GM12878 (cell line): Measurements from ENCODE around the gene COPZ2. TPM values are rescaled to one million over a fixed set of nuclear protein-coding genes. Genes with fewer than 3 reads are reported as not detected.

ENCODE experiments used
- ATAC-seq: fragments of 200-7000 bp; cut with Tn5 transposase; 3 replicates; pipeline ENCODE4 v1.9.1; 2020; ENCODE audit warnings: mild to moderate bottlenecking, moderate library complexity
- BruUV-seq: library from RNA; stranded (reverse); fragments of 400-500 nt; replicated peaks from 2 replicates; lab custom pipeline; 2021; lab: Mats Ljungman, UMichigan
- CTCF ChIA-PET: fragments of 300-600 bp; sonication (Branson Sonifier 250); formaldehyde crosslinking; extraction: SDS; loops from one replicate; lab custom pipeline; 2021; ENCODE audit warnings: inconsistent platforms; lab: Yijun Ruan, JAX
- POLR2A ChIA-PET: fragments of 350-600 bp; formaldehyde crosslinking; extraction: SDS; loops from one replicate; lab custom pipeline; 2021; ENCODE audit warnings: inconsistent platforms; lab: Charles Lee
- RAD21 ChIA-PET: fragments of 300-600 bp; sonication (Branson Sonifier 250); formaldehyde crosslinking; loops from one replicate; lab custom pipeline; 2023; ENCODE audit warnings: antibody characterized with exemption; ENCODE audit not compliant: unreplicated experiment; lab: Charles Lee
- SMC1A ChIA-PET: fragments of 300-600 bp; sonication (Branson Sonifier 250); formaldehyde crosslinking; loops from one replicate; lab custom pipeline; 2023; ENCODE audit not compliant: unreplicated experiment, uncharacterized antibody; lab: Charles Lee
- DNase-seq: peaks from one replicate; pipeline ENCODE4 v3.0.0-alpha.2; 2011; ENCODE audit warnings: low read depth, low spot score
- FAIRE-seq: peaks from 3 replicates; lab custom pipeline; 2011; peaks lifted over from hg19 to GRCh38; lab: Jason Lieb, UNC
- H2AFZ ChIP-seq: 2 replicates; pipeline ENCODE4 v1.6.0; 2011; ENCODE audit warnings: low read depth, low read length, control low read depth; ENCODE audit not compliant: control insufficient read depth
- H3K27ac ChIP-seq: 2 replicates; pipeline ENCODE4 v1.5.1; 2011; ENCODE audit warnings: control low read depth; ENCODE audit not compliant: control insufficient read depth, insufficient read depth
- H3K27me3 ChIP-seq, 2 experiments: replicated peaks in 1 of 2; 2 replicates each; pipeline versions ENCODE4 v1.6.0 to v1.6.1; 2011; ENCODE audit warnings: low read length in 1 of 2; ENCODE audit not compliant: control insufficient read depth in 2 of 2, insufficient read depth in 2 of 2
- H3K36me3 ChIP-seq, 2 experiments: 2 replicates each; pipeline ENCODE4 v1.5.1; 2011; ENCODE audit warnings: low read length in 1 of 2; ENCODE audit not compliant: control insufficient read depth in 2 of 2, insufficient read depth in 2 of 2
- H3K4me1 ChIP-seq: 2 replicates; pipeline ENCODE4 v1.6.1; 2011; ENCODE audit warnings: mild to moderate bottlenecking, low read length, moderate library complexity, mixed read lengths; ENCODE audit not compliant: control insufficient read depth, insufficient read depth
- H3K4me2 ChIP-seq: 2 replicates; pipeline ENCODE4 v1.6.0; 2011; ENCODE audit warnings: control low read depth; ENCODE audit not compliant: control insufficient read depth, insufficient read depth
- H3K4me3 ChIP-seq: fragments of 200-600 bp; sonication (generic); 2 replicates; pipeline ENCODE4 v1.5.1; 2016
- H3K79me2 ChIP-seq: 2 replicates; pipeline ENCODE4 v1.6.0; 2011; ENCODE audit warnings: low read length; ENCODE audit not compliant: control insufficient read depth, insufficient read depth
- H3K9ac ChIP-seq: 2 replicates; pipeline ENCODE4 v1.8.0; 2011; ENCODE audit warnings: low read length, control low read depth, mixed read lengths; ENCODE audit not compliant: control insufficient read depth, insufficient read depth
- H3K9me3 ChIP-seq: replicated peaks from 3 replicates; pipeline ENCODE4 v1.5.1; 2011; ENCODE audit warnings: mild to moderate bottlenecking, low read length; ENCODE audit not compliant: control insufficient read depth, insufficient read depth
- H4K20me1 ChIP-seq: 2 replicates; pipeline ENCODE4 v1.6.0; 2011; ENCODE audit not compliant: control insufficient read depth, insufficient read depth
- BRCA1 ChIP-seq: IDR thresholded peaks from 2 replicates; pipeline ENCODE4 v1.6.1; 2011; ENCODE audit warnings: low read depth, low read length, improper control_type of control experiment
- CTCF ChIP-seq, 3 experiments: IDR thresholded peaks in 2 of 3; conservative IDR thresholded peaks in 1 of 3; 2 replicates each; pipeline ENCODE4 v1.5.1; 2011; ENCODE audit warnings: low read depth in 3 of 3, low read length in 3 of 3, mild to moderate bottlenecking in 3 of 3, control low read depth in 2 of 3, moderate library complexity in 2 of 3, inconsistent platforms in 1 of 3, mixed read lengths in 1 of 3; ENCODE audit not compliant: control insufficient read depth in 2 of 3, insufficient read depth in 1 of 3; ENCODE audit errors: extremely low read depth in 1 of 3
- FOS ChIP-seq: IDR thresholded peaks from 3 replicates; pipeline ENCODE4 v1.6.1; 2011; ENCODE audit warnings: borderline replicate concordance; ENCODE audit not compliant: insufficient read length; ENCODE audit errors: extremely low read depth
- FOXK2 ChIP-seq: fragments of 450-650 bp; IDR thresholded peaks from 2 replicates; pipeline ENCODE4 v1.6.1; 2017; ENCODE audit warnings: mild to moderate bottlenecking, moderate library complexity
- HDAC6 ChIP-seq: fragments of 200-600 bp; sonication (generic); IDR thresholded peaks from one replicate; pipeline ENCODE4 v1.8.0; 2017; ENCODE audit warnings: antibody characterized with exemption; ENCODE audit not compliant: unreplicated experiment
- NFIC ChIP-seq: IDR thresholded peaks from 2 replicates; pipeline ENCODE4 v1.6.1; 2012; ENCODE audit warnings: low read depth, mild to moderate bottlenecking, inconsistent platforms, low read length, moderate library complexity
- NR2F1 ChIP-seq: fragments of 450-650 bp; conservative IDR thresholded peaks from 2 replicates; pipeline ENCODE4 v1.6.1; 2017; ENCODE audit warnings: mild to moderate bottlenecking
- POLR2AphosphoS2 ChIP-seq: IDR thresholded peaks from 2 replicates; pipeline ENCODE4 v1.6.1; 2011; ENCODE audit warnings: low read depth, mild to moderate bottlenecking, low read length, improper control_type of control experiment, moderate library complexity
- STAT1 ChIP-seq: fragments of 450-650 bp; conservative IDR thresholded peaks from 2 replicates; pipeline ENCODE4 v1.6.1; 2014; ENCODE audit warnings: antibody characterized with exemption, mild to moderate bottlenecking
- ZNF207 ChIP-seq: fragments of 450-650 bp; IDR thresholded peaks from 2 replicates; pipeline ENCODE4 v1.6.1; 2014; ENCODE audit warnings: antibody characterized with exemption, mild to moderate bottlenecking, borderline replicate concordance
- ZNF384 ChIP-seq: IDR thresholded peaks from 2 replicates; pipeline ENCODE4 v1.6.1; 2012; ENCODE audit warnings: low read depth, mild to moderate bottlenecking, low read length, improper control_type of control experiment, borderline replicate concordance
- WGBS: methylation state at CpG from one replicate; pipeline ENCODE4 v1.1.6; 2016; ENCODE audit warnings: low lambda C conversion rate; ENCODE audit not compliant: insufficient replicate concordance, insufficient coverage; ENCODE audit errors: missing lambda C conversion rate; 5-methylcytosine and 5-hydroxymethylcytosine counted together
- in situ Hi-C: fragments of 300-500 bp; cut with MboI; formaldehyde crosslinking; loops from 9 replicates; pipeline ENCODE4 v1.14.3; 2018; ENCODE audit warnings: mixed read lengths
- intact Hi-C: fragments of 100-400 bp; cut with micrococcal nuclease; formaldehyde crosslinking; loops from one replicate; pipeline ENCODE4 v1.14.2; 2022; ENCODE audit not compliant: unreplicated experiment
- polyA plus RNA-seq, 11 experiments: library from polyadenylated mRNA; depleted of rRNA in 4 of 11; unstranded in 6 of 11; stranded (reverse) in 5 of 11; fragments of >200 nt; fragmentation: Nextera tagmentation in 4 of 11; fragmentation: Illumina TruSeq in 1 of 11; extraction: Ambion mirVana in 4 of 11; extraction: Trizol in 1 of 11; gene quantifications; 1 replicate in 1 of 11; 2 replicates in 10 of 11; pipeline versions ENCODE4 v1.2.1 to v1.2.3, GENCODE V29; 2011 to 2016; ENCODE audit warnings: inconsistent platforms in 2 of 11, missing spikeins in 2 of 11, low read depth in 1 of 11
- total RNA-seq, 4 experiments: library from RNA; depleted of rRNA in 3 of 4; stranded (reverse); fragments of >200 nt in 3 of 4; fragmentation: Illumina TruSeq in 1 of 4; extraction: Trizol in 1 of 4; gene quantifications; 2 replicates each; pipeline versions ENCODE4 v1.2.1 to v1.2.3, GENCODE V29; 2013 to 2021

The COPZ2 gene
- total and polyA plus RNA-seq, 10 of the 15 experiments (the other 5 are each of a cell fraction or from before 2014, with no cell fraction given): 0.20 to 4.3 (median 2.6) TPM

GRCh38 chr17:48001197-48001596 is 36.4 kb downstream of the COPZ2 start:
- 88% methylated on average over 1 of the region's 1 CpG for WGBS
- RAD21 ChIA-PET: interaction anchor here (0.8 to 2.7 kb wide), 4 partner anchors 7 to 31 kb away, joined by 3 to 9 read pairs (median 6); partner anchors contain the start of gene CDK5RAP3
- no peak overlapping the region for H2AFZ ChIP-seq
- H3K27me3 ChIP-seq: no peaks in the 10 kb centered on the region
- CTCF ChIA-PET: interaction anchor here (1.1 to 8.5 kb wide), 8 partner anchors 10 to 53 kb away, joined by 4 to 59 read pairs (median 24); partner anchors contain the start of gene CDK5RAP3
- TF ChIP-seq NFIC (no peak), POLR2AphosphoS2 (no peak), NR2F1 (no peak), ZNF384 (peak; percentile 46; the same call in 1 of the 2 replicates), BRCA1 (no peak), HDAC6 (no peak)
- H3K9ac ChIP-seq: no peak overlapping the region
- no peak overlapping the region for H3K4me3 ChIP-seq
- H3K4me1 ChIP-seq: peaks cover 49% of the 10 kb centered on the region
- no peaks in the 10 kb centered on the region for H3K79me2 ChIP-seq
- H4K20me1 ChIP-seq: no peaks in the 10 kb centered on the region
- intact Hi-C loops: no loop called here
- no peak for FAIRE-seq
- BruUV-seq: no TSS peak
- H3K9me3 ChIP-seq: no peaks in the 10 kb centered on the region
- POLR2A ChIA-PET: interaction anchor here (0.6 to 3.7 kb wide), 5 partner anchors 8 to 113 kb away, joined by 3 to 21 read pairs (median 3); partner anchors contain the start of gene CDK5RAP3
- DNase-seq: no peak
- H3K27ac ChIP-seq: no peak overlapping the region
- no peaks in the 10 kb centered on the region; a peak in 1 of 4 replicates for H3K36me3 ChIP-seq
- SMC1A ChIA-PET: interaction anchor here (1.5 to 9.5 kb wide), 5 partner anchors 10 to 59 kb away, joined by 4 to 97 read pairs (median 10); partner anchors contain the start of gene PNPO
- in situ Hi-C loops: no loop called here
- H3K4me2 ChIP-seq: no peak overlapping the region
- no peak for ATAC-seq

GRCh38 chr17:47999582-47999981 is 38.0 kb downstream of the COPZ2 start:
- Histone ChIP-seq H3K27me3 (no peaks in the 10 kb centered on the region), H3K9ac (no peak overlapping the region), H3K4me2 (no peak overlapping the region), H3K79me2 (no peaks in the 10 kb centered on the region), H3K27ac (no peak overlapping the region), H3K36me3 (no peaks in the 10 kb centered on the region; a peak in 1 of 4 replicates), H3K4me3 (no peak overlapping the region), H2AFZ (peak overlapping the region; percentile 12; the same call in 1 of the 2 replicates), H4K20me1 (no peaks in the 10 kb centered on the region), H3K4me1 (peaks cover 34% of the 10 kb centered on the region), H3K9me3 (no peaks in the 10 kb centered on the region)
- POLR2A ChIA-PET: interaction anchor here (0.5 to 3.7 kb wide), 6 partner anchors 9 to 466 kb away, joined by 3 to 21 read pairs (median 4); partner anchors contain the start of gene CDK5RAP3
- DNase-seq (no peak), FAIRE-seq (no peak), ATAC-seq (no peak)
- in situ Hi-C loops (no loop called here), intact Hi-C loops (no loop called here)
- 54% methylated on average over 4 of the region's 4 CpGs for WGBS
- no TSS peak for BruUV-seq
- CTCF ChIA-PET: interaction anchor here (0.6 to 8.5 kb wide), 11 partner anchors 10 to 166 kb away, joined by 3 to 59 read pairs (median 18); partner anchors contain the start of gene CDK5RAP3
- RAD21 ChIA-PET: interaction anchor here (0.6 to 2.7 kb wide), 5 partner anchors 12 to 27 kb away, joined by 3 to 8 read pairs (median 4); no protein-coding TSS in a partner anchor
- SMC1A ChIA-PET: interaction anchor here (0.8 to 9.5 kb wide), 6 partner anchors 10 to 52 kb away, joined by 3 to 97 read pairs (median 5); partner anchors contain the start of gene CDK5RAP3
- TF ChIP-seq FOS (no peak), FOXK2 (no peak), CTCF (IDR thresholded peaks at IDR 0.05 in 2 of 3, conservative IDR thresholded peaks at IDR 0.05 in 1 of 3; ENCODE audit: control insufficient read depth in 2 of 3, extremely low read depth in 1 of 3, insufficient read depth in 1 of 3, low read depth in 3 of 3, low read length in 3 of 3) (peak in 1 of 3 experiments; percentile 4; a peak in 1 of 6 replicates), ZNF207 (no peak), STAT1 (no peak)
